DOHH2 (cell line): Measurements from ENCODE around the gene COASY.

Experiments used
- H3F3A ChIP-seq: fragments of 200-600 bp; sonication (generic), shearing (Covaris generic); 2 replicates; pipeline ENCODE4 v1.6.0; 2016; ENCODE audit warnings: antibody characterized with exemption, mild to moderate bottlenecking; ENCODE audit not compliant: control insufficient read depth, insufficient read depth
- H3K27ac ChIP-seq: fragments of 200-600 bp; sonication (generic); 2 replicates; pipeline ENCODE4 v1.5.1; 2014; ENCODE audit warnings: low read depth, mild to moderate bottlenecking, low read length, moderate library complexity
- H3K27me3 ChIP-seq: fragments of 200-600 bp; sonication (generic); 2 replicates; pipeline ENCODE4 v1.6.1; 2014; ENCODE audit warnings: mild to moderate bottlenecking, low read length, mixed read lengths; ENCODE audit not compliant: control insufficient read depth
- H3K36me3 ChIP-seq: fragments of 200-600 bp; sonication (generic); 2 replicates; pipeline ENCODE4 v1.6.1; 2014; ENCODE audit warnings: mild to moderate bottlenecking, low read length, moderate library complexity, mixed read lengths; ENCODE audit not compliant: control insufficient read depth
- H3K4me1 ChIP-seq: fragments of 200-600 bp; sonication (generic); 2 replicates; pipeline ENCODE4 v1.6.1; 2014; ENCODE audit warnings: mild to moderate bottlenecking, low read length, mixed read lengths; ENCODE audit not compliant: control insufficient read depth
- H3K4me2 ChIP-seq: fragments of 200-600 bp; sonication (generic); 2 replicates; pipeline ENCODE4 v1.6.0; 2014; ENCODE audit warnings: mild to moderate bottlenecking, low read length, moderate library complexity
- H3K4me3 ChIP-seq: fragments of 200-600 bp; sonication (generic); 2 replicates; pipeline ENCODE4 v1.5.1; 2014; ENCODE audit warnings: mild to moderate bottlenecking, low read length, mixed read lengths
- H3K79me2 ChIP-seq: fragments of 200-600 bp; sonication (generic); 2 replicates; pipeline ENCODE4 v1.6.1; 2014; ENCODE audit warnings: mild to moderate bottlenecking, low read length, mixed read lengths; ENCODE audit not compliant: control insufficient read depth
- H3K9me2 ChIP-seq: fragments of 200-600 bp; sonication (generic); replicated peaks from 2 replicates; pipeline ENCODE4 v1.6.1; 2014; ENCODE audit warnings: mild to moderate bottlenecking, low read length, mixed read lengths; ENCODE audit not compliant: control insufficient read depth
- H3K9me3 ChIP-seq: fragments of 200-600 bp; sonication (generic); 2 replicates; pipeline ENCODE4 v1.6.1; 2014; ENCODE audit warnings: antibody characterized with exemption, low read length, mixed read lengths; ENCODE audit not compliant: control insufficient read depth, insufficient read depth
- H4K20me1 ChIP-seq: fragments of 200-600 bp; sonication (generic); 2 replicates; pipeline ENCODE4 v1.6.0; 2014; ENCODE audit warnings: low read depth, mild to moderate bottlenecking, antibody characterized with exemption, low read length, moderate library complexity; ENCODE audit not compliant: control insufficient read depth, insufficient read depth
- CTCF ChIP-seq: fragments of 200-600 bp; sonication (generic); IDR thresholded peaks from one replicate; pipeline ENCODE4 v1.5.1; 2014; ENCODE audit warnings: antibody characterized with exemption, mild to moderate bottlenecking, low read depth, low read length; ENCODE audit not compliant: poor library complexity, severe bottlenecking
- EZH2phosphoT487 ChIP-seq: fragments of 200-600 bp; sonication (generic); IDR thresholded peaks from 2 replicates; pipeline ENCODE4 v1.6.1; 2017; ENCODE audit warnings: borderline replicate concordance, mild to moderate bottlenecking, antibody characterized with exemption, low read length, moderate library complexity, mixed read lengths

COASY gene

DNA sequence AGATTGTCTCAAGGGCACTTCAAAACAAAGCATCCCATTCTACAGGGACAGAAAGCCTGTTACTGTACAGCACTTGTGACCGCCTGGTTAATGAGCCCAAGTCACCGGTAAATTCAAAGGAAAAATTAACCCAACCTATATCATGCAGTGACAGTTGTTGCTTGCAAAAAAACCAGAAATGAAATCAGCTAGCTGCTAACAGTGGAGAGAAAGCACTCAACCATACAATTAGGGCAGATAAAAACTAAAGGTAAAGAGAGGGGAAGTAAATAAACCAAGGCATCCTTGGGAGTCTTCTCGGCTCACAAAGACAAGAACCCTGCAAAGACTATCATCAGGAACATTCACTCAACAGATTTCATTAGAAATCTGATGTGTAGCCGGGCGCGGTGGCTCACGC, 41.4 kb downstream of the COASY start:
- no peaks in the 10 kb centered on the region for H3K27me3 ChIP-seq
- no peak overlapping the region for H3K27ac ChIP-seq
- H3K9me3 ChIP-seq, result no peaks in the 10 kb centered on the region
- peaks cover 44% of the 10 kb centered on the region for H3K4me1 ChIP-seq
- H4K20me1 ChIP-seq, result no peaks in the 10 kb centered on the region
- H3K4me3 ChIP-seq, result no peak overlapping the region
- TF ChIP-seq CTCF (no peak), EZH2phosphoT487 (no peak)
- H3K36me3 ChIP-seq, result peaks cover 17% of the 10 kb centered on the region
- peak overlapping the region; percentile 24 for H3K4me2 ChIP-seq
- H3F3A ChIP-seq, result 0 out of 2 replicates have a peak, but pooled peaks cover 2% of the 10 kb centered on the region
- no peaks in the 10 kb centered on the region for H3K9me2 ChIP-seq
- peaks cover 91% of the 10 kb centered on the region for H3K79me2 ChIP-seq

DNA sequence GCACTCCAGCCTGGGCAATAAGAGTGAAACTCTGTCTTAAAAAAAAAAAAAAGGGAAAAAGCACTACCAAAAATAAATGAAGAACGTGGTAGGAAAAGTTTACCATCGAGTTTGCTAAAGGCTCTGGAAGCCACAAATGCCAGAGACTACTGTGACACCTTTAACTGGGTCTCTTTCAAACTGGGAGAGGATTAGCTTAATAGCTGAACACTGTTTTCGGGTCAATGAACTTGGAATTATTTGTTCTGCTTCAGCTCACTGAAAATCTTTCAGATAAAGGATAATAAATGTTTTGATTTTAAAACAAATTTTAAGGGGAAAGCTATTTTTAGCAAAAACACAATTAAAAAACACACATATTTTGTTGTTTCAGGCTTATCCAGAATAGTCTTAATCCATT, 45.8 kb downstream of the COASY start:
- Histone ChIP-seq H4K20me1 (no peaks in the 10 kb centered on the region), H3K27ac (no peak overlapping the region), H3K4me3 (peak overlapping the region; percentile 91), H3K36me3 (peaks cover 34% of the 10 kb centered on the region), H3K27me3 (no peaks in the 10 kb centered on the region), H3K4me1 (peaks cover 48% of the 10 kb centered on the region), H3F3A (peaks cover 2% of the 10 kb centered on the region; the same call in 1 of the 2 replicates), H3K9me2 (no peaks in the 10 kb centered on the region), H3K79me2 (peaks cover 74% of the 10 kb centered on the region), H3K4me2 (peak overlapping the region; percentile 81), H3K9me3 (no peaks in the 10 kb centered on the region)
- TF ChIP-seq CTCF (no peak), EZH2phosphoT487 (no peak)

DNA sequence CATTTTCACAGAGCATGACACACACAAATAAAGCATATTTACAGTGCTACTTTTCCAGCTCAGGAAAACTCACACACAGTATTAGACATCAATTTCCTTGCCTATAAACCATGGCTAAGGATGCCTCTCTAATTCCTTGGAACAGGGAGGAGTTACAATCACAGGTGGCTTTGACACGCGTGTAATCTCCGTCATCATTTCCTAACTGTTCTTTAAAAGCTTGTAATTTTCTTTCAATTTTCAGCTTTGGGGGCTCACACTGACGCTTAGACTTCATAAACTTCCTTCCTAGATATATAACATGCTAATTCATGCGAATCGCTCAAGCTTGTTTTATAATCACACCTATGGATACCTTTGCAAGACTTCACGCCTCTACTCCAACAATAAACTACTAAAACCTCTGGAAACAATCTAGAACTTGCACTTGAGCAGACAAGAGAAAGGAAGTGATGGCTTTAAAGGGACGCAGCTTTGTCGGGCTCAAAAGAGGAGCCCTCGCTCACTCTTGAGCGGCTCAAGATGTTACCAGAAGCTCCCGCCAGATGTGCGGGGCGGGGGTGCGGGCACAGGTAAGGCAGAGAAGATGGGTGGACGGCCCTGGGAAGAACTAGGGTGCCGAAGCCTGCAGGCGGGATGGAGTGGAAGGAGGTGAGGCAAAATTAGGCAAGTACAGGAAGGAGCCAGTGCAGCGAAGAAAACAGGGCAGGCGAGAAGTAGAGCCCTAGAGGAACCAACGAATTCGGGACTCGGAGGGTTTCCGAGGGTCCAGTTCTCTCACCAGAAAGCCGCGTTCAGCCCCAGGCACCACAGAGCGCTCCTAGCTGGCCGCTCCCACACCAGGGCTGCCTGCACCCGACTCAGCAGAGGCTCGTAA, 46.6 kb downstream of the COASY start:
- Histone ChIP-seq H3K27ac (peak overlapping the region; percentile 54), H3K9me2 (no peaks in the 10 kb centered on the region), H3K4me3 (peak overlapping the region; percentile 91), H3K36me3 (peaks cover 38% of the 10 kb centered on the region), H4K20me1 (no peaks in the 10 kb centered on the region), H3K4me2 (peak overlapping the region; percentile 81), H3K4me1 (peaks cover 42% of the 10 kb centered on the region), H3K27me3 (no peaks in the 10 kb centered on the region), H3F3A (peaks cover 2% of the 10 kb centered on the region; the same call in 1 of the 2 replicates), H3K9me3 (no peaks in the 10 kb centered on the region), H3K79me2 (peaks cover 67% of the 10 kb centered on the region)
- TF ChIP-seq CTCF (no peak), EZH2phosphoT487 (no peak)
